DND-41 (cell line): ENCODE results near the gene RAB6B.

Experiments
- ATAC-seq: fragments of 200-7000 bp; cut with Tn5 transposase; 3 replicates; pipeline ENCODE4 v1.9.1; 2021; ENCODE audit warnings: low read depth; ENCODE audit not compliant: insufficient read depth
- DNase-seq: peaks from one replicate; pipeline ENCODE4 v3.0.0-alpha.2; 2020
- H2AFZ ChIP-seq: 2 replicates; pipeline ENCODE4 v1.6.0; 2012; ENCODE audit warnings: low read depth, low read length
- H3K27ac ChIP-seq: 2 replicates; pipeline ENCODE4 v1.5.1; 2012; ENCODE audit warnings: low read length, inconsistent platforms
- H3K27me3 ChIP-seq: fragments of 200-600 bp; sonication (generic); 2 replicates; pipeline ENCODE4 v1.6.0; 2012; ENCODE audit warnings: low read length, mild to moderate bottlenecking, inconsistent platforms; ENCODE audit not compliant: insufficient read depth, poor library complexity
- H3K36me3 ChIP-seq: 2 replicates; pipeline ENCODE4 v1.5.1; 2012; ENCODE audit warnings: low read length, inconsistent platforms; ENCODE audit not compliant: insufficient read depth
- H3K4me1 ChIP-seq: 2 replicates; pipeline ENCODE4 v1.5.1; 2012; ENCODE audit warnings: mild to moderate bottlenecking, low read length; ENCODE audit not compliant: insufficient read depth
- H3K4me2 ChIP-seq: 2 replicates; pipeline ENCODE4 v1.6.0; 2012; ENCODE audit warnings: mild to moderate bottlenecking, moderate library complexity, low read length, inconsistent platforms; ENCODE audit not compliant: insufficient read depth
- H3K4me3 ChIP-seq, 2 experiments: fragments of 200-600 bp in 1 of 2; shearing (Covaris generic) in 1 of 2; 2 replicates each; pipeline ENCODE4 v1.5.1; 2012 to 2016; ENCODE audit warnings: inconsistent platforms in 2 of 2, low read length in 2 of 2, mild to moderate bottlenecking in 2 of 2, low read depth in 1 of 2, moderate library complexity in 1 of 2
- H3K79me2 ChIP-seq: 2 replicates; pipeline ENCODE4 v1.6.0; 2012; ENCODE audit warnings: low read length, inconsistent platforms; ENCODE audit not compliant: insufficient read depth
- H3K9ac ChIP-seq: 2 replicates; pipeline ENCODE4 v1.6.0; 2012; ENCODE audit warnings: low read depth, mild to moderate bottlenecking, inconsistent platforms, low read length, moderate library complexity
- H3K9me3 ChIP-seq: 2 replicates; pipeline ENCODE4 v1.5.1; 2012; ENCODE audit warnings: low read length, moderate library complexity, mild to moderate bottlenecking, inconsistent platforms; ENCODE audit not compliant: insufficient read depth, severe bottlenecking
- H4K20me1 ChIP-seq: 2 replicates; pipeline ENCODE4 v1.6.0; 2012; ENCODE audit warnings: low read length; ENCODE audit not compliant: insufficient read depth
- CTCF ChIP-seq: IDR thresholded peaks from 2 replicates; pipeline ENCODE4 v1.5.1; 2012; ENCODE audit warnings: borderline replicate concordance, low read length, moderate library complexity, mild to moderate bottlenecking; ENCODE audit not compliant: poor library complexity, severe bottlenecking; ENCODE audit errors: extremely low read depth
- EZH2 ChIP-seq: IDR thresholded peaks from 3 replicates; pipeline ENCODE4 v1.6.1; 2012; ENCODE audit warnings: borderline replicate concordance, low read depth, mild to moderate bottlenecking, moderate library complexity, low read length, inconsistent platforms; ENCODE audit not compliant: severe bottlenecking

Gene RAB6B

DNA sequence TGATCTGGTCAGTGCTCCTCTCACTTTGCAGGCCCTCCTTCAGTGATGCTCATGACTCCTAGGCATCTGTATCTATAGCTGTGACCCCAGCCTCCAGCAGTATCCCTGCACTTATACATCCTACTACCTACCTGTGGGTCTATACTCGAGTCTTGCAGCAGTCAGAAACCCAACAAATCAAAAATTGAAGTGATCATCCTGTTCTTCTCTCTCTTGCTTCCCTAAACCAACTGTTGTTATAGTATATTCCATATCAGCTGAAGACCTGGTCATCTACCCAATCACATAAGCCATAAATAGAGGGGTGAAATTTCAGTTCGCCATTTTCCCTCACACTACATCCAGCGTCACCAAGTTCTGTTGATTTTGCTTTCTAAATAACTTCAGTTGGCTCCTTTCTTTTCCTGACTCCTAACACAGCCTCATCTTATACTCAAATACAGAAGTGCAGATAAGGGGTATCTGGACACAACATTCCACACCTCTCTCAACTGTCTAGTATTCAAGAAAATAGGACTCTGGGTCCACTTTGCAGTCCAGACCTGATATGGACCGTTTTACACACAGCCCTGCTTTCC lies 116.0 kb downstream of the RAB6B start:
- Histone ChIP-seq H3K27ac (no peak overlapping the region), H3K36me3 (no peaks in the 10 kb centered on the region), H2AFZ (no peak overlapping the region), H3K27me3 (peaks cover 4% of the 10 kb centered on the region), H3K9ac (no peak overlapping the region), H3K4me1 (no peaks in the 10 kb centered on the region), H3K4me3 (no peak overlapping the region), H3K79me2 (no peaks in the 10 kb centered on the region), H4K20me1 (no peaks in the 10 kb centered on the region), H3K9me3 (no peaks in the 10 kb centered on the region), H3K4me2 (no peak overlapping the region)
- TF ChIP-seq EZH2 (no peak), CTCF (no peak)
- DNase-seq (no peak), ATAC-seq (no peak)

DNA sequence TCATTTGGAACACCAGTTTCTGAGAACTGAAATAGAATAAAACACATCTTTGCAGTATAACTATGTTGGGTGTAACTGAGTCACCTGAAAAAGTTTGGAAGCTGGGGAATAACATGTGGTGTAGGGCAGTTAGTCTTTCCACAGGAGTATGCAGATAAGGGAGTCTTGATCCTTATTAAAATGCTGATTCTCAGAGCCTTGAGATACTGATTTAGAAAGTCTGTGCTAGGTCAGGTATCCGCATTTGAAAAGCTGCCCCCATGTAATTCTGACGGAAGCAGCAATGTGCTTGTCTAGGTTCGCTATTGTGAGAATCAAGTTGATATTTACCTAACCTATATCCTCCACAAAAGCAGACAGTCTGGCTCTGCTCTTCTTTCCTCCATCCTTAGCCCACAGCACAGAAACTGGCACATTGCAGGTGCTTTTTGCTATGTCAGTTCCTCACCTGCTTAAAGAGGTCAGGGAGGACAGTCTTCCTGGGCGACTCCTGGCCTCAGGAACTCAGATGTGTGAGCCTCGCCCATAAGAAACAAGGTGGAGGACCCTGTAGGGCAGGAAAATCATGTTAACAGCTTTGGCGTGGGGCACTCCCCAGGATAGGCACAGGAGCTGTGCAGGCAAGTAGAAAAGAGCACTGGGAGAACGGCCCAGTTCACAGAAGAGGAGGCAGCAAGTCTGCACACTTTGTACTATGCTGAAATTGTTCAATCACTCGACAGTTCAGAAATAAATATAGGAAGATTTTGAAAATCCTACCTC lies 117.7 kb downstream of the RAB6B start:
- Histone ChIP-seq H3K79me2 (no peaks in the 10 kb centered on the region), H3K27ac (no peak overlapping the region), H3K9me3 (no peaks in the 10 kb centered on the region), H3K4me3 (no peak overlapping the region), H3K4me1 (no peaks in the 10 kb centered on the region), H3K27me3 (peaks cover 4% of the 10 kb centered on the region), H3K4me2 (no peak overlapping the region), H3K36me3 (no peaks in the 10 kb centered on the region), H2AFZ (no peak overlapping the region), H4K20me1 (no peaks in the 10 kb centered on the region), H3K9ac (no peak overlapping the region)
- TF ChIP-seq EZH2 (no peak), CTCF (no peak)
- DNase-seq (no peak), ATAC-seq (no peak)

GRCh38 chr3:133776794-133777438 lies 118.8 kb downstream of the RAB6B start:
- no peak for ATAC-seq
- TF ChIP-seq CTCF = no peak
- no peak for TF ChIP-seq EZH2
- Histone ChIP-seq H3K36me3 (no peaks in the 10 kb centered on the region), H3K79me2 (no peaks in the 10 kb centered on the region), H3K4me1 (no peaks in the 10 kb centered on the region), H3K27ac (no peak overlapping the region), H3K4me3 (no peak overlapping the region), H3K27me3 (peaks cover 4% of the 10 kb centered on the region), H2AFZ (no peak overlapping the region), H4K20me1 (no peaks in the 10 kb centered on the region), H3K9ac (no peak overlapping the region), H3K4me2 (no peak overlapping the region), H3K9me3 (no peaks in the 10 kb centered on the region)
- no peak for DNase-seq
